T-helper 9 cell (primary cell): Measurements from ENCODE around the gene GABBR2.
"Not testable (repeated sequence)": the region's sequence is repeated elsewhere in the genome, so short reads cannot be mapped to it uniquely, and the experiment has no call there.

ENCODE experiments used
- DNase-seq: peaks from one replicate; pipeline ENCODE4 v3.0.0-alpha.2; 2020

The GABBR2 gene

DNA sequence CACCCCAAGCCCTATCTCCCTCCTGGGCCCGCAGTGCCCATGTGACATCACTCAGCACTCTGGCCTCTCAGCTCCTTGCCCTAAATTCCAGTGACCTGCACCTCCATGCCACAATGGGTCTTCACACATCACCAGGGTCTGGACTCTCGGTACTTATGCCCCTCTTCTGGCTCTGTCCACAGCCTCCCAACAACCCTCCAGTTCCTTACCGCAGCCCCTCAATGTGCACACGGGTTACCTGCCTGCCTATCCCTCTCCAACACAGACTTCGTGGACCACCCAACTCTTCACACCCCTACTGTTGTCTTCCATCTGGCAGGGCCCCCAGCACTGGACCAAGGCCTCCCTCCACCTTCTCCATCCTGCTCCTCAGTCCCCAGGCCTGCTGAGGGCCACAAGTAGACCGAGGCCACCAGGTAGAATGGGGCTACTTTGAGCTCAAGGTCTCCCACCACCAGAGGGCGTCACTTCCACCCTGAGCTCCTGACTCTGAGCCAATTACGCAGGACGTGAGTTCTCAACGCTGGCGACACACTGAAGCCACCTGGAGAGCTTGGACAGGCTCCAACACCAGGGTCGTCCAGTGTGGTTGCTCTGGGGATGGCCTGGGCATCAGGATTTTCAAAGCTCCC is 172.1 kb downstream of the GABBR2 start:
- DNase-seq: no peak

DNA sequence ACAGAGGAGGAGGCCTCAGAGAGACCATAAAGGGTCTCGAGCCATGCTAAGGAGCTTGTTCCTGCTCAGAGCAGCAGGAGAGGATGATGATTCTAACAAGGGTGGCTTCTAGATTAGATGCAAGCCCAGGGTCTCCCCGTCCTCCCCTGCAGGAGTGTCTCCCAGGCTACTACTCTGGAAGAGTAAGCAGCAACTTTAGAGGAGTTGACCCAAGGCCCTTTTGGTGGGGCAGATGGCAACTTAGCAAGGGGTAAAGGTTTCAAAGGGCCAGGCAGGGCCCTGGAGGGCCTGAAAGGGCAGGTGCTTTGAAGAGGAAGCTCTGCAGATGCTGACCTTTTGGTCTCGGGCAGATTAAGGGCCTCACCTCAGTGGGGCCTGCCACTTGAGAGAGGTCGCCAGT is 174.9 kb downstream of the GABBR2 start:
- DNase-seq: no peak

DNA sequence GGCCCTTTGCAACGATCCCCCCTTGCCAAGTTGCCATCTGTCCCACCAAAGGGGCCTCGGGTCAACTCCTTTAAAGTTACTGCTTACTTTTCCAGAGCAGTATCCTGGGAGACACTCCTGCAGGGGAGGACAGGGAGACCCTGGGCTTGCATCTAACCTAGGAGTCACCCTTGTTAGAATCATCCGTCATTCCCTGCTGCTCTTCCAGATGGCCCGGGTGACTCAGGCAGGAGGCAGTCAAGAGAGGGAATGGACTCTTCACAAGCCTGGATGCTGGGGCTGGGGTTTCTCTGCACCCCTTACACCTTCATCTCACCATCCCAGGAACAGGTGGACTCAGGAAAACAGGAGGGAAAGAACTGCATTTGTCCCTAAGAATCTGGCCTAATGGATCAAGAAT is 175.6 kb downstream of the GABBR2 start:
- DNase-seq: no peak

GRCh38 chr9:98532574-98532973 is 176.2 kb downstream of the GABBR2 start:
- DNase-seq: no peak

- DNase-seq: no peak
These were observed 176.6 kb downstream of the GABBR2 start for GRCh38 chr9:98532147-98532546.

DNA sequence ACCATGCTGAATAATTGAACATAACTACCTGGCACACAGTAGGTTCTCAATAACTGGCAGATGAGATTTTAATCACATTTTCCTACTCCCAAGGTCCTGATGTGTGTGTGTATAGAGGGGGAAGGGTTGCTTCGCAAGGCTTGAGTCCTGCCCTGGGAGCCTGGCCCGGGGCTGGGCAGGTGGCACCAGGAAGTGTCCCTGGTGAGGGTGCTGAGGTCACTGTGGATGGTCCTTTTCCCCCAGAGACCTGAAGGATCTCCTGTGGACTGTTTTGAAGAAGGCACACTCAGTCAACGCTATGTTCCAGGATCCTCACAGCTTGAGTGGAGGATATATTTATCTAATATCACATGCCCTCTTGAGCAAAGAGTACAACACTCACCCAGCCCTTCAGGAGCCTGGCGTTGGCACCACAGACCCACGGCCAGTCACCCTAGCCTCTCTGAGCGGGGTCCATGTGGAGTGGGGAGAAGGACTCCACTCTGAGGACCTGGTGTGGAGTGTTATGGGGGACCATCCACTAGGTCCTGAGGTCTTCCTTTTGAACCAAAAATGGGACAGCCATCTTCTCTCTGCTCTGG is 177.8 kb downstream of the GABBR2 start:
- no peak for DNase-seq

- no peak for DNase-seq
These were observed 178.5 kb downstream of the GABBR2 start for GRCh38 chr9:98530275-98530674.

DNA sequence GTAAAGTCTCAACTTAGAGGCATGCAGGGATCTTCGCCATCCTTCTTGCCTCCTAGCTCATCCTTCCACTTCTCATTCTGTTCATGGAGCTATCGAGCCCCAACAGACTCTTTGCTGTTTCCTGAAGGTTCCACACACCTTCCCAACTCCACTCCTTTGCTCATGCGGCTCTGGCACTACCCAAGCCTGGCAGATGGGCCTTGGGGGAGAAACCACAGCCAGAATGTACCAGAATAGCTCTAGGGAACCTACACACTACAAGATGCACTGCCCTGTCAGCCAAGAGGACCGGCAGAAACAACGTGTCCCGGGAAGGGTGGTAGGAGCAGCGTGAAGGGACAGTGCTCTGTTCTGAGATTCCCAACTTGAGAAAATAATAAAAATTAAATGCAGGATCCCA is 178.9 kb downstream of the GABBR2 start:
- no peak for DNase-seq

GRCh38 chr9:98523231-98523901 is 185.4 kb downstream of the GABBR2 start:
- no peak for DNase-seq

- DNase-seq: no peak
These were observed 186.2 kb downstream of the GABBR2 start for GRCh38 chr9:98522487-98522886.

- DNase-seq: no peak
These were observed 187.6 kb downstream of the GABBR2 start for GRCh38 chr9:98521141-98521540.

DNA sequence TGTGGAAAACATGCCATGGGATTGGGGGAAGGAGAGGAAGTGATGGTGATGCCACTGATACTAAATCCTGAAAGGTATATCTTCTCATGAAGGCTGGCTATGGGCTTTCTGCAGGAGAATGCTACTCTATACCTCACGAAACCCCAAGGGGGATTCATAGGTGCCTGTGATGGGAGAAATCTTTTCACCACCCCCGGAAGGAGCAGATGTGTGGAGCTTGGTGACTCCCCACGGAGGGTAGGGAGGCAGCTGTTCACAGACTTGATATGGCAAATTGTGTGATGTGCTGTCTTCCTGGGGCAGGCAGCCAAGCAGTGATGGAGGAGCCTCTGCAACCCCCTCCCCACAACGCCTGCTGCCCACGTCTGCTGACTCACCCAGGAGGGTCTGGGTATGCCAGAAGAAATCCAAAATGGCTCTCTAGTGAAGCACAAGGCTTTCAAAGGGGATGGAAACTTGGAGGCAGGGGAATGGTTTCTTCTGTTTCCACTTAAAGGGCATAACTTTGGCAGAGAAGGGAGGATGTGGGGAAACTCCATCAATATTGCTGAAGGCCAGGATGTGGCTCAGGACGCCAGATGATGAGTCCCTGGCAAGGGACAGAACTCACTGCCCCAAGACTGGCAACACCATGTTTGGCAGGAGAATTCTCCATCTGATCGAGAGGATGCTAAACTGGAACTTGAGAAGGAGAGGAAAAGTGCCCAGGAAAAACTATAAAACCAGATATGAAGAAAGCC is 188.3 kb downstream of the GABBR2 start:
- DNase-seq: no peak

GRCh38 chr9:98519641-98520040 is 189.1 kb downstream of the GABBR2 start:
- no peak for DNase-seq

- no peak for DNase-seq
These were observed 190.2 kb downstream of the GABBR2 start for GRCh38 chr9:98518556-98518955.

DNA sequence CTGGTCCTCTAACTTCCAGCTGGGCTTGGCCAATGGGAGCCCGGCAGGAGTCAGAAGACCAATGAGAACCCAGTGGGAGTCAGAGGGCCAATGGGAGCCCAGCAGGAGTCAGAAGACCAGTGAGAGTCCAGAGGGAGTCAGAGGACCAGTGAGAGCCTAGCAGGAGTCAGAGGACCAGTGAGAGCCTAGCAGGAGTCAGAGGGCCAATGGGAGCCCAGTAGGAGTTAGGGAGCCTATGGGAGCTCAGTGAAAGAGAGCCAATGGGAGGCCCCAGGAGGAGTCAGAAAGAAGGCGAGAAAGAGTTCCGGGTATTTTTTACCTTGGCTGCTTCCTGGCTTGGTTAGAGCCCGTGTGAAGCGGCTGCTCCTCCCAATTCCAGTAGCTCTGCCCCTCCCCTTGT is 191.0 kb downstream of the GABBR2 start:
- DNase-seq: no peak

- no peak for DNase-seq
These were observed 191.7 kb downstream of the GABBR2 start for GRCh38 chr9:98516897-98517503.

- no peak for DNase-seq
These were observed 192.4 kb downstream of the GABBR2 start for GRCh38 chr9:98516205-98516896.

DNA sequence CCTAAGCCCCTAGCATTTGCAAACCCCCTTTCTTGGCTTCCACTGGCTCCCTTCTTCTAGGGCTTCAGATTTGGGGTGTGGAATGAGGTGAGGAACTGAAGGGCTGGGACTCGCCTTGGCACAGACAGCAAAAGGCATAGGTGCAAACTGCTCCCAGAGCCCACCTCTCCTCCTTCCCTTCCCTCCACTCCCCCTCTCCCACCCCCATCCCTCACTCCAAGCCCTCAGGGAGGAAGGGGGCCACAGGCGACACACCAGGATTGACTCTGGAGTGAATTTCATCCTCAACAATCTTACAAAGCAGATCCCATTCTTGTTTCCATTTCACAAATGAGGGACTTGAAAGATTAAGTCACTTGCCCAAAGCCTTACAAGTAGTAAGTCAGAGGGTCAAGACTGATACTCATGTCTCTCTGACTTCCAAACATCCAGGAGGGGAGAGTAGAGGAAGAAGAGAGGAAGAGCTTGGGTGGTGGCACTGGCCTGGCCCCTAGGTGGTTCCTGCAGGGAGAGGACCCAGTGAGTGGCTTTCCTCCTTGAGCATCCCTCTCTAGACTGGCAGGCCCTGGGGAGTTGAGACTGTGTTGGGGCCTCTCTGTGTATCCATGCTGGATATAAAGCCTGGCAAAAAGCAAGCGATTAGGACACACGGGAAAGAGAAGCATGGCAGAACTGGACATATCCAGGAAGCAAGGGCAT is 193.1 kb downstream of the GABBR2 start:
- no peak for DNase-seq

DNA sequence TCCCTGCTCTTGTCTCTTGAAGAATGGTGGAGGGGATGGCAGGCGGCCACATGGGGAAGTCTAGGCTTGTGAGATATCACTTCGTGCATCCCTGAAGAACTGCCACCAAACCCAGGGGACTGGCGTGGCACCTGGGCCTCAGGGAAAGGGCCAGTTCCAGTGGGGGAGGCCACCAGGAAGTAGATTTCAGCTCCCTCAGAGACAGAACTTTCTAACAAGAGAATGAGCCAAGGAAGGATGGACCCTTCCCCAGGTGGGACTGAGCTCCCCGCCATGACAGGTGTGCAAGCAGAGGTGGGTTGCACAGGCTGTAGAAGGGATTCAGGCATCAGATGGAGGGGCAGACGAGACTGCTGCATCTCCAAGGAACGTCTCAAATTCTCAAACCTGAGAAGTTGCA is 193.9 kb downstream of the GABBR2 start:
- no peak for DNase-seq

DNA sequence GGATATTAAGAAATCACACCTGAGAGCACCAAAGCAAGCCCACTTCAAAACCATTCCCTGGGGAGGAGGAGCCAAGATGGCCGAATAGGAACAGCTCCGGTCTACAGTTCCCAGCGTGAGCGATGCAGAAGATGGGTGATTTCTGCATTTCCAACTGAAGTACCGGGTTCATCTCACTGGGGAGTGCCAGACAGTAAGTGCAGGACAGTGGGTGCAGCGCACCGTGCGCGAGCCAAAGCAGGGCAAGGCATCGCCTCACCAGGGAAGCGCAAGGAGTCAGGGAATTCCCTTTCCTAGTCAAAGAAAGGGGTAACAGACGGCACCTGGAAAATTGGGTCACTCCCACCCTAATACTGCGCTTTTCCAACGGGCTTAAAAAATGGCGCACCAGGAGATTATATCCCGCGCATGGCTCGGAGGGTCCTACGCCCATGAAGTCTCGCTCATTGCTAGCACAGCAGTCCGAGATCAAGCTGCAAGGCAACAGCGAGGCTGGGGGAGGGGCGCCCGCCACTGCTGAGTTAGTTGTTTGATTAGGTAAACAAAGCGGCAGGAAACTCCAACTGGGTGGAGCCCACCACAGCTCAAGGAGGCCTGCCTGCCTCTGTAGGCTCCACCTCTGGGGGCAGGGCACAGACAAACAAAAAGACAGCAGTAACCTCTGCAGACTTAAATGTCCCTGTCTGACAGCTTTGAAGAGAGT is 200.4 kb downstream of the GABBR2 start:
- DNase-seq: not testable (repeated sequence)

DNA sequence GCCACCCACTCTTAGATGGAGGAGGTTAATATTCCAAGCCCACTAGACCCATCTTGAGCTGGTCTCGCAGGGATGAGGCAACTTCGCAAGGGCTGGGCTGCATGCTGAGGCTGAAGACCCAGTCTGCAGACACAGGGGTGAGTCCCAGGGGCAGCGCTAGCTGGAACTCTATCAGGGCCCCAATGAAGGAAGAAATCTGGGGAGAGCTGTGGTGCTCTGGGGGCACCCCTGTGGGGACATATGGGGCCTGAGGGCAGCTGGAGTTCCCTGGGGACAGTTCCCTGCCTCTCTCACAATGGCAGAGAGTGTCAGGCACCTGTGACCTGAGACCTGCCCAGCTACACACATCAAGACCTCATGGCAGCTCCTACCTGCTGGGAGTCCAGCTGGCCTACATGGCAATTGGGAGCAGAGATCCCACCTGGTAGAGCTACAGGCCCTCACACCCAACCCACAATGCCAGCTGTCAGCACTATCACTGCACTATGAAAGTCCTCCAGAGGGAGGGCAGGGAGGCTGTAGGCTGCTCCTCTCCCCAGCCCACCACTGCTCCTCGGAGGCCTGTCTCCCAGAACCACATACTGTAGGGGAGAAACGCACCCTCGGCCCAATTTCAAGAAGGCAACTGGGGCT is 202.2 kb downstream of the GABBR2 start:
- no peak for DNase-seq
